OCI-LY1 (cell line): Measurements from ENCODE around the gene AFMID.

Source experiments
- H2AFZ ChIP-seq: fragments of 200-600 bp; sonication (generic), shearing (Covaris generic); 2 replicates; pipeline ENCODE4 v1.6.0; 2014; ENCODE audit warnings: antibody characterized with exemption, mild to moderate bottlenecking, low read length
- H3F3A ChIP-seq: fragments of 200-600 bp; sonication (generic), shearing (Covaris generic); 2 replicates; pipeline ENCODE4 v1.6.0; 2014; ENCODE audit warnings: mild to moderate bottlenecking, antibody characterized with exemption, low read length, moderate library complexity; ENCODE audit not compliant: insufficient read depth
- H3K27ac ChIP-seq: fragments of 200-600 bp; sonication (generic); 2 replicates; pipeline ENCODE4 v1.5.1; 2014; ENCODE audit warnings: low read length, mixed run types, mild to moderate bottlenecking, low read depth; ENCODE audit not compliant: poor library complexity, severe bottlenecking
- H3K27me3 ChIP-seq: fragments of 200-600 bp; sonication (generic); 2 replicates; pipeline ENCODE4 v1.6.0; 2014; ENCODE audit warnings: antibody characterized with exemption, mild to moderate bottlenecking, low read length, moderate library complexity; ENCODE audit not compliant: insufficient read depth
- H3K36me3 ChIP-seq: fragments of 200-600 bp; sonication (generic); 2 replicates; pipeline ENCODE4 v1.6.1; 2014; ENCODE audit warnings: mild to moderate bottlenecking, antibody characterized with exemption, low read length, moderate library complexity, mixed read lengths; ENCODE audit not compliant: insufficient read depth
- H3K4me1 ChIP-seq: fragments of 200-600 bp; sonication (generic); 2 replicates; pipeline ENCODE4 v1.5.1; 2014; ENCODE audit warnings: mild to moderate bottlenecking, low read length, moderate library complexity; ENCODE audit not compliant: insufficient read depth, severe bottlenecking
- H3K4me2 ChIP-seq: fragments of 200-600 bp; sonication (generic), shearing (Covaris generic); 2 replicates; pipeline ENCODE4 v1.6.1; 2014; ENCODE audit warnings: low read length
- H3K4me3 ChIP-seq: fragments of 200-600 bp; sonication (generic); 2 replicates; pipeline ENCODE4 v1.5.1; 2014; ENCODE audit warnings: low read length, low read depth, mild to moderate bottlenecking, mixed read lengths; ENCODE audit not compliant: poor library complexity, severe bottlenecking
- H3K79me2 ChIP-seq: fragments of 200-600 bp; shearing (Covaris generic); 2 replicates; pipeline ENCODE4 v1.6.1; 2016; ENCODE audit warnings: mixed run types, low read length, mixed read lengths; ENCODE audit not compliant: insufficient read depth
- H3K9ac ChIP-seq: fragments of 200-600 bp; sonication (generic), shearing (Covaris generic); 2 replicates; pipeline ENCODE4 v1.6.1; 2014; ENCODE audit warnings: mild to moderate bottlenecking, low read length, mixed read lengths
- H3K9me2 ChIP-seq: fragments of 200-600 bp; sonication (generic), shearing (Covaris generic); 2 replicates; pipeline ENCODE4 v1.6.1; 2014; ENCODE audit warnings: low read depth, mild to moderate bottlenecking, low read length, mixed read lengths
- H3K9me3 ChIP-seq: fragments of 200-600 bp; shearing (Covaris generic); 2 replicates; pipeline ENCODE4 v1.6.1; 2014; ENCODE audit warnings: low read length, mixed read lengths
- H4K20me1 ChIP-seq: fragments of 200-600 bp; sonication (generic), shearing (Covaris generic); 2 replicates; pipeline ENCODE4 v1.6.0; 2016; ENCODE audit warnings: mild to moderate bottlenecking, low read length; ENCODE audit not compliant: insufficient read depth
- EZH2 ChIP-seq: fragments of 200-600 bp; sonication (generic), shearing (Covaris generic); IDR thresholded peaks from 2 replicates; pipeline ENCODE4 v1.8.0; 2017; ENCODE audit warnings: borderline replicate concordance, mixed run types, mild to moderate bottlenecking, antibody characterized with exemption, low read length, moderate library complexity, mixed read lengths
- TF ChIP-seq, protein P1 (sequence below): fragments of 200-600 bp; sonication (generic), shearing (Covaris generic); IDR thresholded peaks from 2 replicates; pipeline ENCODE4 v1.5.1; 2017; ENCODE audit warnings: mild to moderate bottlenecking, antibody characterized with exemption, low read length, moderate library complexity, mixed read lengths

AFMID gene

DNA sequence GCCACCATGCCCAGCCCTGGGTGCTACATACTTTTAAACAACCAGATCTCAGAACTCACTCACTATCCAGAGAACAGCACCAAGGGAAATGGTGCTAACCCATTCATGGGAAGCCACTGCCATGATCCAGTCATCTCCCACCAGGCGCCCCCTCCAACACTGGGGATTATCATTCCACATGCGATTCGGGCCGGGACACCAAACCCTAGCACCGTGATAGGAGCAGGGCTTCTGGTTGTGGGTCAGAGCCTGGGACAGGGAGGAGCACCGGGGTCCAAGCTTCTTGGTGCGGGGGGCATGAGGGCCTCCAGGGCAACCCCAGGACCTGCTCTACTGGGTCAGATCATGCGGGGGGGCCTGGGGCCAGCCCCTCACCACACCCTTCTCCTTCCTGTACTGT, 48.7 kb downstream of the AFMID start:
- TF ChIP-seq, protein P1, sequence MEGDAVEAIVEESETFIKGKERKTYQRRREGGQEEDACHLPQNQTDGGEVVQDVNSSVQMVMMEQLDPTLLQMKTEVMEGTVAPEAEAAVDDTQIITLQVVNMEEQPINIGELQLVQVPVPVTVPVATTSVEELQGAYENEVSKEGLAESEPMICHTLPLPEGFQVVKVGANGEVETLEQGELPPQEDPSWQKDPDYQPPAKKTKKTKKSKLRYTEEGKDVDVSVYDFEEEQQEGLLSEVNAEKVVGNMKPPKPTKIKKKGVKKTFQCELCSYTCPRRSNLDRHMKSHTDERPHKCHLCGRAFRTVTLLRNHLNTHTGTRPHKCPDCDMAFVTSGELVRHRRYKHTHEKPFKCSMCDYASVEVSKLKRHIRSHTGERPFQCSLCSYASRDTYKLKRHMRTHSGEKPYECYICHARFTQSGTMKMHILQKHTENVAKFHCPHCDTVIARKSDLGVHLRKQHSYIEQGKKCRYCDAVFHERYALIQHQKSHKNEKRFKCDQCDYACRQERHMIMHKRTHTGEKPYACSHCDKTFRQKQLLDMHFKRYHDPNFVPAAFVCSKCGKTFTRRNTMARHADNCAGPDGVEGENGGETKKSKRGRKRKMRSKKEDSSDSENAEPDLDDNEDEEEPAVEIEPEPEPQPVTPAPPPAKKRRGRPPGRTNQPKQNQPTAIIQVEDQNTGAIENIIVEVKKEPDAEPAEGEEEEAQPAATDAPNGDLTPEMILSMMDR: no peak
- no peak for TF ChIP-seq EZH2
- Histone ChIP-seq H3K9me2 (no peaks in the 10 kb centered on the region), H3K9ac (no peak overlapping the region), H3F3A (no peaks in the 10 kb centered on the region; the same call in 1 of the 2 replicates), H3K27ac (no peak overlapping the region), H3K9me3 (no peaks in the 10 kb centered on the region), H3K4me1 (peaks cover 52% of the 10 kb centered on the region), H3K79me2 (no peaks in the 10 kb centered on the region), H3K36me3 (no peaks in the 10 kb centered on the region), H3K27me3 (peaks cover 9% of the 10 kb centered on the region; the same call in 1 of the 2 replicates), H3K4me3 (no peak overlapping the region), H3K4me2 (no peak overlapping the region), H2AFZ (no peak overlapping the region), H4K20me1 (no peaks in the 10 kb centered on the region)

GRCh38 chr17:78236362-78237127, 49.4 kb downstream of the AFMID start:
- H3K4me3 ChIP-seq: no peak overlapping the region
- H3K9ac ChIP-seq: no peak overlapping the region
- no peak overlapping the region for H3K27ac ChIP-seq
- H3K4me1 ChIP-seq: peaks cover 52% of the 10 kb centered on the region
- no peak for TF ChIP-seq EZH2
- TF ChIP-seq, protein P1: no peak
- no peaks in the 10 kb centered on the region for H3K79me2 ChIP-seq
- no peaks in the 10 kb centered on the region for H3K9me2 ChIP-seq
- H3K9me3 ChIP-seq: no peaks in the 10 kb centered on the region
- peaks cover 5% of the 10 kb centered on the region; the same call in 1 of the 2 replicates for H3K27me3 ChIP-seq
- H4K20me1 ChIP-seq: no peaks in the 10 kb centered on the region
- H3K4me2 ChIP-seq: no peak overlapping the region
- no peak overlapping the region for H2AFZ ChIP-seq
- no peaks in the 10 kb centered on the region for H3K36me3 ChIP-seq
- H3F3A ChIP-seq: no peaks in the 10 kb centered on the region; the same call in 1 of the 2 replicates

- H3F3A ChIP-seq: no peaks in the 10 kb centered on the region; the same call in 1 of the 2 replicates
- H4K20me1 ChIP-seq: no peaks in the 10 kb centered on the region
- TF ChIP-seq EZH2: no peak
- TF ChIP-seq, protein P1: no peak
- H3K9me3 ChIP-seq: no peaks in the 10 kb centered on the region
- H3K36me3 ChIP-seq: no peaks in the 10 kb centered on the region
- no peak overlapping the region for H3K9ac ChIP-seq
- no peak overlapping the region for H2AFZ ChIP-seq
- H3K79me2 ChIP-seq: no peaks in the 10 kb centered on the region
- H3K4me2 ChIP-seq: no peak overlapping the region
- no peak overlapping the region for H3K27ac ChIP-seq
- H3K4me3 ChIP-seq: no peak overlapping the region
- peaks cover 53% of the 10 kb centered on the region for H3K4me1 ChIP-seq
- no peaks in the 10 kb centered on the region for H3K9me2 ChIP-seq
- H3K27me3 ChIP-seq: peaks cover under 1% of the 10 kb centered on the region; the same call in 1 of the 2 replicates
Observed at GRCh38 chr17:78237401-78238012, 50.3 kb downstream of the AFMID start.
